ENCODE measurements around the gene SIDT2.

The SIDT2 gene

GRCh38 chr11:117189941-117190544, 11.5 kb downstream of the SIDT2 start:
- DNase-seq, result no peak

GRCh38 chr11:117191680-117192400, 13.3 kb downstream of the SIDT2 start:
- no peak for DNase-seq

GRCh38 chr11:117192401-117192875, 13.9 kb downstream of the SIDT2 start:
- no peak for DNase-seq

GRCh38 chr11:117193130-117194020, 14.8 kb downstream of the SIDT2 start:
- DNase-seq, result no peak

- DNase-seq, result no peak
Observed at GRCh38 chr11:117194267-117194666, 15.7 kb downstream of the SIDT2 start.

GRCh38 chr11:117195258-117195657, 16.7 kb downstream of the SIDT2 start:
- DNase-seq, result no peak

GRCh38 chr11:117195761-117196160, 17.2 kb downstream of the SIDT2 start:
- no peak for DNase-seq

GRCh38 chr11:117197006-117197405, 18.5 kb downstream of the SIDT2 start:
- DNase-seq, result no peak

GRCh38 chr11:117197516-117198456, 19.2 kb downstream of the SIDT2 start:
- no peak for DNase-seq

- no peak for DNase-seq
Observed at GRCh38 chr11:117198613-117199012, 20.1 kb downstream of the SIDT2 start.

- DNase-seq, result no peak
Observed at GRCh38 chr11:117199053-117199915, 20.7 kb downstream of the SIDT2 start, which contains the start of gene TAGLN. TAGLN (plus strand) TSS chr11:117199370; CDS start chr11:117203014, 3,644 bp downstream.

GRCh38 chr11:117199916-117200812, 21.6 kb downstream of the SIDT2 start:
- DNase-seq, result no peak

GRCh38 chr11:117200813-117201657, 22.5 kb downstream of the SIDT2 start:
- DNase-seq, result no peak

- no peak for DNase-seq
Observed at GRCh38 chr11:117201658-117202305, 23.2 kb downstream of the SIDT2 start.

- DNase-seq, result no peak
Observed at GRCh38 chr11:117202386-117203068, 24.0 kb downstream of the SIDT2 start.

GRCh38 chr11:117203069-117203407, 24.5 kb downstream of the SIDT2 start:
- no peak for DNase-seq

- no peak for DNase-seq
Observed at GRCh38 chr11:117204283-117205080, 25.9 kb downstream of the SIDT2 start.

Data from effector CD4-positive, alpha-beta T cell (primary cell).